PC-3 (cell line): Measurements from ENCODE around the gene KLHL6. TPM values are rescaled to one million over a fixed set of nuclear protein-coding genes. Genes with fewer than 3 reads are reported as not detected.

Experiments used
- ATAC-seq: fragments of 200-7000 bp; cut with Tn5 transposase; 2 replicates; pipeline ENCODE4 v1.9.1; 2020; ENCODE audit warnings: mild to moderate bottlenecking, moderate library complexity
- BruUV-seq: library from RNA; stranded (reverse); fragments of 400-500 nt; replicated peaks from 2 replicates; lab custom pipeline; 2021; lab: Mats Ljungman, UMichigan
- CTCF ChIA-PET: fragments of 300-600 bp; sonication (Branson Sonifier 250); formaldehyde crosslinking; loops from one replicate; lab custom pipeline; 2022; ENCODE audit warnings: antibody characterized with exemption; lab: Charles Lee
- POLR2A ChIA-PET: fragments of 300-600 bp; sonication (Branson Sonifier 250); formaldehyde crosslinking; loops from one replicate; lab custom pipeline; 2022; ENCODE audit warnings: antibody characterized with exemption; ENCODE audit not compliant: unreplicated experiment; lab: Charles Lee
- DNase-seq: peaks from one replicate; pipeline ENCODE4 v3.0.0-alpha.2; 2015
- H2AFZ ChIP-seq: fragments of 300-600 bp; sonication (generic); 2 replicates; pipeline ENCODE4 v1.6.0; 2016; ENCODE audit warnings: antibody characterized with exemption, low read length
- H3F3A ChIP-seq: fragments of 300-600 bp; sonication (generic); one replicate; pipeline ENCODE4 v1.6.0; 2017; ENCODE audit warnings: antibody characterized with exemption, low read length, control low read depth, mild to moderate bottlenecking; ENCODE audit not compliant: unreplicated experiment
- H3K27ac ChIP-seq: fragments of 300-600 bp; sonication (generic); 2 replicates; pipeline ENCODE4 v1.5.1; 2016; ENCODE audit warnings: mild to moderate bottlenecking, low read length
- H3K27me3 ChIP-seq: fragments of 300-600 bp; sonication (generic); 2 replicates; pipeline ENCODE4 v1.6.1; 2016; ENCODE audit warnings: low read length, mixed read lengths
- H3K36me3 ChIP-seq: fragments of 300-600 bp; sonication (generic); 2 replicates; pipeline ENCODE4 v1.6.1; 2016; ENCODE audit warnings: low read depth, mixed run types, low read length, mixed read lengths
- H3K4me1 ChIP-seq: fragments of 300-600 bp; sonication (generic); 2 replicates; pipeline ENCODE4 v1.5.1; 2016; ENCODE audit warnings: low read length; ENCODE audit not compliant: insufficient read depth
- H3K4me2 ChIP-seq: fragments of 300-600 bp; sonication (generic); 2 replicates; pipeline ENCODE4 v1.6.0; 2016; ENCODE audit warnings: low read length
- H3K4me3 ChIP-seq: fragments of 300-600 bp; sonication (generic); 2 replicates; pipeline ENCODE4 v1.5.1; 2016; ENCODE audit warnings: mild to moderate bottlenecking, low read length, mixed read lengths
- H3K79me2 ChIP-seq: fragments of 300-600 bp; sonication (generic); 2 replicates; pipeline ENCODE4 v1.6.1; 2017; ENCODE audit warnings: low read length, mixed read lengths
- H3K9ac ChIP-seq: fragments of 300-600 bp; sonication (generic); 2 replicates; pipeline ENCODE4 v1.6.0; 2016; ENCODE audit warnings: mild to moderate bottlenecking, low read length
- H3K9me2 ChIP-seq: fragments of 300-600 bp; sonication (generic); replicated peaks from 2 replicates; pipeline ENCODE4 v1.6.1; 2016; ENCODE audit warnings: mixed run types, low read length, mixed read lengths
- H3K9me3 ChIP-seq: fragments of 300-600 bp; sonication (generic); 2 replicates; pipeline ENCODE4 v1.6.1; 2016; ENCODE audit warnings: low read length, mixed read lengths
- H4K20me1 ChIP-seq: fragments of 300-600 bp; sonication (generic); 2 replicates; pipeline ENCODE4 v1.6.1; 2016; ENCODE audit warnings: low read length, mixed read lengths
- EZH2 ChIP-seq: fragments of 300-600 bp; sonication (generic); IDR thresholded peaks from one replicate; pipeline ENCODE4 v1.6.1; 2017; ENCODE audit warnings: antibody characterized with exemption, mild to moderate bottlenecking, low read length; ENCODE audit not compliant: unreplicated experiment
- EZH2phosphoT487 ChIP-seq: fragments of 300-600 bp; sonication (generic); IDR thresholded peaks from 2 replicates; pipeline ENCODE4 v1.6.1; 2018; ENCODE audit warnings: mild to moderate bottlenecking, antibody characterized with exemption, low read length, borderline replicate concordance
- intact Hi-C: fragments of 100-400 bp; cut with micrococcal nuclease; formaldehyde crosslinking; loops from 2 replicates; pipeline ENCODE4 v1.9.0; 2023
- total RNA-seq: library from RNA; depleted of rRNA; stranded (reverse); fragments of >200 nt; gene quantifications from 2 replicates; pipeline ENCODE4 v1.2.3, GENCODE V29; 2014
- TF ChIP-seq, protein P1 (sequence below): fragments of 300-600 bp; sonication (generic); conservative IDR thresholded peaks from 2 replicates; pipeline ENCODE4 v1.5.1; 2017; ENCODE audit warnings: antibody characterized with exemption, low read depth, mild to moderate bottlenecking, low read length

Gene KLHL6
- total RNA-seq, 1 experiment from 2014 or later = not detected

- CTCF ChIA-PET = no interaction called here
- Histone ChIP-seq H3K4me3 (no peak overlapping the region), H3K4me1 (no peaks in the 10 kb centered on the region), H3K9ac (no peak overlapping the region), H3K4me2 (no peak overlapping the region), H3K9me2 (no peaks in the 10 kb centered on the region), H3K27ac (no peak overlapping the region), H3K79me2 (no peaks in the 10 kb centered on the region), H3F3A (no peaks in the 10 kb centered on the region), H4K20me1 (no peaks in the 10 kb centered on the region), H3K36me3 (no peaks in the 10 kb centered on the region), H2AFZ (no peak overlapping the region), H3K27me3 (peaks cover 24% of the 10 kb centered on the region), H3K9me3 (no peaks in the 10 kb centered on the region)
- ATAC-seq = no peak
- DNase-seq = no peak
- BruUV-seq = no TSS peak
- intact Hi-C loops = no loop called here
- TF ChIP-seq, protein P1, sequence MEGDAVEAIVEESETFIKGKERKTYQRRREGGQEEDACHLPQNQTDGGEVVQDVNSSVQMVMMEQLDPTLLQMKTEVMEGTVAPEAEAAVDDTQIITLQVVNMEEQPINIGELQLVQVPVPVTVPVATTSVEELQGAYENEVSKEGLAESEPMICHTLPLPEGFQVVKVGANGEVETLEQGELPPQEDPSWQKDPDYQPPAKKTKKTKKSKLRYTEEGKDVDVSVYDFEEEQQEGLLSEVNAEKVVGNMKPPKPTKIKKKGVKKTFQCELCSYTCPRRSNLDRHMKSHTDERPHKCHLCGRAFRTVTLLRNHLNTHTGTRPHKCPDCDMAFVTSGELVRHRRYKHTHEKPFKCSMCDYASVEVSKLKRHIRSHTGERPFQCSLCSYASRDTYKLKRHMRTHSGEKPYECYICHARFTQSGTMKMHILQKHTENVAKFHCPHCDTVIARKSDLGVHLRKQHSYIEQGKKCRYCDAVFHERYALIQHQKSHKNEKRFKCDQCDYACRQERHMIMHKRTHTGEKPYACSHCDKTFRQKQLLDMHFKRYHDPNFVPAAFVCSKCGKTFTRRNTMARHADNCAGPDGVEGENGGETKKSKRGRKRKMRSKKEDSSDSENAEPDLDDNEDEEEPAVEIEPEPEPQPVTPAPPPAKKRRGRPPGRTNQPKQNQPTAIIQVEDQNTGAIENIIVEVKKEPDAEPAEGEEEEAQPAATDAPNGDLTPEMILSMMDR = no peak
- TF ChIP-seq EZH2 = no peak
- TF ChIP-seq EZH2phosphoT487 = no peak
- POLR2A ChIA-PET = no interaction called here
These were observed 26.7 kb upstream of the KLHL6 start for GRCh38 chr3:183582161-183582560.

DNA sequence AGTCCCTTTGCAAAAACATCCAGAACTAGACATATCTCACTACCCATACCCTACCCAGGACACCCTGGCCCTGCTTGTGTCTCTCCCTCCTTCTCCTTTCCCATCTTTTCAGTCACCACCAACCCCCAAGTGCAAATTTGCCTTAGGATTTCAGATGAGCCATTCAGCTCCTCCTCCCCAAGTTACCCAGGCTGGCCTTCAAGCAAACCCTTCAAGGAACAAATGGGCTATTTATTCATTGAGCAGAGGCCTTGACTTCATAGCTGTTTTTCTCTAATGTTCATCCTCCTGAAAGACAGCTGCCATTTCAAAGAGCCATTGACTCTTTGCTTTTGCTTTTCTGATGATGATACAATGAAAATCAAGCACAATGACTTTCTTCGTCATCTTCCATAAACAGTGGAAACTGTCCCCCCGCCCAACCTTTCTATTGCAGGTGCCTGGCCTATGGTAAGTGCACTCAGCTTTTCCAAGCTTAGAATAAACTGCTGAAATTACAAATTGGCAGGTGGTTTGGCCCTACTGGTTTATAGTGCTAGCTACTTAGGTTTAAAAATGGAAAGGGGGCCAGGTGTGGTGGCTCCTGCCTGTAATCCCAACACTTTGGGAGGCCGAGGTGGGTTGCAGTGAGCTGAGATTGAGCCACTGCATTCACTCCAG, 26.1 kb upstream of the KLHL6 start:
- Histone ChIP-seq H2AFZ (no peak overlapping the region), H3K9ac (no peak overlapping the region), H4K20me1 (no peaks in the 10 kb centered on the region), H3K36me3 (no peaks in the 10 kb centered on the region), H3K4me2 (no peak overlapping the region), H3K4me1 (no peaks in the 10 kb centered on the region), H3K79me2 (no peaks in the 10 kb centered on the region), H3K4me3 (no peak overlapping the region), H3K27ac (no peak overlapping the region), H3F3A (no peaks in the 10 kb centered on the region), H3K27me3 (peaks cover 30% of the 10 kb centered on the region), H3K9me3 (no peaks in the 10 kb centered on the region), H3K9me2 (no peaks in the 10 kb centered on the region)
- ChIA-PET CTCF (no interaction called here), POLR2A (no interaction called here)
- no peak for ATAC-seq
- no TSS peak for BruUV-seq
- DNase-seq = no peak
- intact Hi-C loops = no loop called here
- TF ChIP-seq, protein P1 = no peak
- TF ChIP-seq EZH2phosphoT487 = no peak

GRCh38 chr3:183579967-183580900, 24.7 kb upstream of the KLHL6 start:
- H3K36me3 ChIP-seq = no peaks in the 10 kb centered on the region
- H3K27ac ChIP-seq = no peak overlapping the region
- no peak overlapping the region for H3K9ac ChIP-seq
- no peak overlapping the region for H3K4me3 ChIP-seq
- H3K9me3 ChIP-seq = no peaks in the 10 kb centered on the region
- ATAC-seq = no peak
- H3K9me2 ChIP-seq = no peaks in the 10 kb centered on the region
- ChIA-PET POLR2A (no interaction called here), CTCF (no interaction called here)
- peaks cover 32% of the 10 kb centered on the region for H3K27me3 ChIP-seq
- no peaks in the 10 kb centered on the region for H3F3A ChIP-seq
- intact Hi-C loops = no loop called here
- no peaks in the 10 kb centered on the region for H4K20me1 ChIP-seq
- TF ChIP-seq, protein P1 = no peak
- TF ChIP-seq EZH2phosphoT487 (no peak), EZH2 (no peak)
- no peak overlapping the region for H2AFZ ChIP-seq
- no peak for DNase-seq
- H3K4me2 ChIP-seq = no peak overlapping the region
- H3K79me2 ChIP-seq = no peaks in the 10 kb centered on the region
- BruUV-seq = no TSS peak
- H3K4me1 ChIP-seq = no peaks in the 10 kb centered on the region
